Activated CD4-positive, alpha-beta memory T cell treated with anti-CD3 and anti-CD28 coated beads for 36 hours (primary cell): ENCODE results near the gene SDK1. TPM values are rescaled to one million over a fixed set of nuclear protein-coding genes. Genes with fewer than 3 reads are reported as not detected.

Experiments used
- CTCF ChIA-PET: fragments of 350-600 bp; sonication (Branson Sonifier 250); formaldehyde crosslinking; loops from one replicate; lab custom pipeline; 2021; ENCODE audit warnings: antibody characterized with exemption, inconsistent platforms; lab: Charles Lee
- POLR2A ChIA-PET: fragments of 350-600 bp; sonication (Branson Sonifier 250); formaldehyde crosslinking; loops from one replicate; lab custom pipeline; 2021; ENCODE audit warnings: antibody characterized with exemption; lab: Charles Lee
- DNase-seq: peaks from one replicate; pipeline ENCODE4 v3.0.0-alpha.2; 2020
- H3K27ac Mint-ChIP-seq: one replicate; pipeline ENCODE4 v1.8.0; 2021; ENCODE audit warnings: mixed read lengths
- H3K27me3 Mint-ChIP-seq: one replicate; pipeline ENCODE4 v1.8.0; 2021; ENCODE audit warnings: mixed read lengths
- H3K36me3 Mint-ChIP-seq: one replicate; pipeline ENCODE4 v1.8.0; 2021; ENCODE audit warnings: mixed read lengths
- H3K4me1 Mint-ChIP-seq: one replicate; pipeline ENCODE4 v1.8.0; 2021; ENCODE audit warnings: low read depth, mixed read lengths
- H3K4me3 Mint-ChIP-seq: one replicate; pipeline ENCODE4 v1.8.0; 2021; ENCODE audit warnings: mild to moderate bottlenecking, mixed read lengths
- H3K9me3 Mint-ChIP-seq: one replicate; pipeline ENCODE4 v1.8.0; 2021; ENCODE audit warnings: mixed read lengths
- intact Hi-C: fragments of 100-400 bp; cut with micrococcal nuclease; formaldehyde crosslinking; loops from one replicate; pipeline ENCODE4 v1.15.1; 2023
- total RNA-seq, 2 experiments: library from RNA; stranded (reverse); gene quantifications; one replicate each; pipeline ENCODE4 v1.2.3, GENCODE V29; 2021

Gene SDK1
- total RNA-seq, 2 experiments from 2014 or later = 0.14 to 0.24 TPM

- intact Hi-C loops = no loop called here
- no peak for DNase-seq
- Mint-ChIP-seq H3K27ac (no peak overlapping the region), H3K9me3 (no peaks in the 10 kb centered on the region), H3K27me3 (peaks cover 9% of the 10 kb centered on the region), H3K4me1 (no peaks in the 10 kb centered on the region), H3K36me3 (no peaks in the 10 kb centered on the region), H3K4me3 (no peak overlapping the region)
- POLR2A ChIA-PET = no interaction called here
- CTCF ChIA-PET = no interaction called here
These were observed 579.4 kb downstream of the SDK1 start for GRCh38 chr7:3880228-3880987.

DNA sequence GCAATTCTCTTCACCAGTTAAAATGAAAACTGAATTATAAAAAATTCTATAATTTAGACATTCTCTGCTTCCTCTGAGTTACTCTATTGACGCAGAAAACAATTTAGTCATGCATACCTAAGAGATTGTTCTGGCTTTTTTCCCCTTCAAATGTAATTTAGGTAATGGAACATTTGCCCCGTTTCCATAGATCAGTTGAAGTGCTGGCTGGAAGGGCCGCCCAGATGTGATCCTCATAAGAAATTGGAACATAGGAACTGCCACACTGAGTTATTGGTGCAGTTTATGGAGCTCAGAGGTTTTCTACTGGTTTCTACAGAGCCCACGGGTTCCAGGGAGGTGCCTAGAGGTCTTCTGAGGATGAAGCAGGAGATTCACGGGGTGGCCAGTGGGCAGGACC lies 581.7 kb downstream of the SDK1 start:
- Mint-ChIP-seq H3K9me3 (no peaks in the 10 kb centered on the region), H3K27ac (no peak overlapping the region), H3K36me3 (no peaks in the 10 kb centered on the region), H3K4me1 (no peaks in the 10 kb centered on the region), H3K4me3 (no peak overlapping the region), H3K27me3 (peaks cover 7% of the 10 kb centered on the region)
- intact Hi-C loops = no loop called here
- ChIA-PET CTCF (no interaction called here), POLR2A (no interaction called here)
- DNase-seq = no peak

DNA sequence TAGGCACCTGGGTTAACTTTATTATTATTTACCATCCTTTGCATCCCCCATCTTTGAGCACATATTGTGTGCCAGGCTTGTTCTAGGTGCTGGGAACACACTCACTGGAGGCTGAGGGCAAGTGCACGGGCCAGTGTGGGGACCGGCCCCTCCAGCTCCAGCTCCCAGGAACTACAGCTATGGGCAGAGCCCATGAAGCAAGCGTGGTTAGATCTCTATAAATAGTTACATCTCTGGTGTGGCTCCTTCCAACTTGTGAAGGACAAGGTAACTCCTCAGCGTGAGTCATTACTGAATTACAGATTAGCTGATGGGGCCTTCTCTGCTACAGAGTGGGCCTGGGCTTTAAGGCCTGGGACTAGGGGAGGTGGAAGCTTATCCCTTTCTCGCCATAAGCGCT lies 583.5 kb downstream of the SDK1 start:
- ChIA-PET CTCF (no interaction called here), POLR2A (no interaction called here)
- Mint-ChIP-seq H3K9me3 (no peaks in the 10 kb centered on the region), H3K36me3 (no peaks in the 10 kb centered on the region), H3K27ac (no peak overlapping the region), H3K4me3 (no peak overlapping the region), H3K27me3 (peaks cover 8% of the 10 kb centered on the region), H3K4me1 (no peaks in the 10 kb centered on the region)
- intact Hi-C loops = no loop called here
- DNase-seq = no peak

- no peaks in the 10 kb centered on the region for H3K4me1 Mint-ChIP-seq
- POLR2A ChIA-PET = no interaction called here
- no peak for DNase-seq
- intact Hi-C loops = no loop called here
- H3K27ac Mint-ChIP-seq = no peak overlapping the region
- H3K4me3 Mint-ChIP-seq = no peak overlapping the region
- CTCF ChIA-PET = no interaction called here
- no peaks in the 10 kb centered on the region for H3K9me3 Mint-ChIP-seq
- H3K36me3 Mint-ChIP-seq = no peaks in the 10 kb centered on the region
- peaks cover 3% of the 10 kb centered on the region for H3K27me3 Mint-ChIP-seq
These were observed 586.1 kb downstream of the SDK1 start for GRCh38 chr7:3887096-3887690.

DNA sequence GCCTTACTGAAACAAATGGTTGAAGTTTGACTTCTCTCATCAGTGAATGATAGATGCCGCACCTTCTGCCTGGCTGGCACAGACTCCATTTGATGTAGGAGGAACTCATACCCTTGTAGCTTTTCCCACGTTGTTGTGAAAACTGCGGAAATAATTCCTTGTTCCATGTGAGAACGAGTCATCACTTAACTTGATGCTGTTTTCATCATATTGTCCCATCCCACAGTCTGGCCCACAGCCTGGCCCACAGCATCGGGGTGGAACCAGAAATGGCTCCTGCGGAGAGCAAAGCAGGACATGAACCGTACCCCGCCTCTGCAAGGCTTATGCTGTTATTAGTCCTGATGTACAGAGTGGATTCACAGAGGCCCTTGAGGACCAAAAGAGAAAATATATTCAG lies 587.0 kb downstream of the SDK1 start:
- no peaks in the 10 kb centered on the region for H3K9me3 Mint-ChIP-seq
- H3K27me3 Mint-ChIP-seq = peaks cover 3% of the 10 kb centered on the region
- CTCF ChIA-PET = no interaction called here
- no peaks in the 10 kb centered on the region for H3K4me1 Mint-ChIP-seq
- no peak for DNase-seq
- H3K4me3 Mint-ChIP-seq = no peak overlapping the region
- H3K27ac Mint-ChIP-seq = no peak overlapping the region
- POLR2A ChIA-PET = no interaction called here
- intact Hi-C loops = no loop called here
- no peaks in the 10 kb centered on the region for H3K36me3 Mint-ChIP-seq

- Mint-ChIP-seq H3K9me3 (no peaks in the 10 kb centered on the region), H3K27me3 (peaks cover 5% of the 10 kb centered on the region), H3K4me3 (no peak overlapping the region), H3K4me1 (no peaks in the 10 kb centered on the region), H3K36me3 (no peaks in the 10 kb centered on the region), H3K27ac (no peak overlapping the region)
- no peak for DNase-seq
- intact Hi-C loops = no loop called here
- CTCF ChIA-PET = no interaction called here
- POLR2A ChIA-PET = no interaction called here
These were observed 591.1 kb downstream of the SDK1 start for GRCh38 chr7:3892157-3892556.

DNA sequence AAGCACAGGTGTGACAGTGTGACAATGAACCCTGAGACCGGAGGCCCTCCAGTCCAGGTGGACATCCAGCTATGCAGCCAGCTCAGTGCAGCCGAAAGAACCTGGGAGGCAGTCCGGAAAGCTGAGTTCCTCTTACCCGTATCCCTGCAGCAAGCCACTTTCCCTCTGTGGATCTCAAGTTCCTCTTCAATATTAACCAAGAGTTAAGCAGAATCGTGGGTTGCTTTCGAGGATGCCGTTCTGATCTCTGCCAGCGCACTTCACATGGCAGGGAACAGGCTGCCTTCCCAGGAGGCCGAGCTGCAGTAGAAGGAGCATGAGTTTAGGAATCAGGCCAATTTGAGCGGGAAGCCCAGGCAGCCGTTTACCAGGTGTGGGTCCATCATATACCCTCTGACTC lies 591.6 kb downstream of the SDK1 start:
- POLR2A ChIA-PET = no interaction called here
- no peaks in the 10 kb centered on the region for H3K36me3 Mint-ChIP-seq
- no peaks in the 10 kb centered on the region for H3K4me1 Mint-ChIP-seq
- peaks cover 5% of the 10 kb centered on the region for H3K27me3 Mint-ChIP-seq
- no peaks in the 10 kb centered on the region for H3K9me3 Mint-ChIP-seq
- DNase-seq = no peak
- H3K27ac Mint-ChIP-seq = no peak overlapping the region
- no peak overlapping the region for H3K4me3 Mint-ChIP-seq
- intact Hi-C loops = no loop called here
- CTCF ChIA-PET = no interaction called here

- Mint-ChIP-seq H3K27me3 (peaks cover 5% of the 10 kb centered on the region), H3K27ac (no peak overlapping the region), H3K4me3 (no peak overlapping the region), H3K9me3 (no peaks in the 10 kb centered on the region), H3K4me1 (no peaks in the 10 kb centered on the region), H3K36me3 (no peaks in the 10 kb centered on the region)
- POLR2A ChIA-PET = no interaction called here
- no peak for DNase-seq
- CTCF ChIA-PET = no interaction called here
- intact Hi-C loops = no loop called here
These were observed 592.2 kb downstream of the SDK1 start for GRCh38 chr7:3893151-3893788.

GRCh38 chr7:3893789-3894153 lies 592.7 kb downstream of the SDK1 start:
- CTCF ChIA-PET = interaction anchor here (0.9 kb wide), 1 partner anchor 593 kb away, joined by 3 read pairs; the partner anchor contains the start of gene SDK1
- no peak for DNase-seq

GRCh38 chr7:3895341-3896116 lies 594.5 kb downstream of the SDK1 start:
- Mint-ChIP-seq H3K27ac (no peak overlapping the region), H3K4me3 (no peak overlapping the region), H3K36me3 (no peaks in the 10 kb centered on the region), H3K27me3 (peaks cover 4% of the 10 kb centered on the region), H3K9me3 (no peaks in the 10 kb centered on the region), H3K4me1 (no peaks in the 10 kb centered on the region)
- POLR2A ChIA-PET = no interaction called here
- CTCF ChIA-PET = interaction anchor here (1.0 to 1.4 kb wide), 2 partner anchors 594 to 1030 kb away, joined by 4 to 7 read pairs; partner anchors contain the start of gene SDK1
- DNase-seq = no peak
- intact Hi-C loops = loop anchor here (5.0 kb wide), 1 partner anchor 1028 kb away; no protein-coding TSS in a partner anchor

More at GRCh38 chr7:3893789-3894153, 592.7 kb downstream of the SDK1 start:
- POLR2A ChIA-PET = no interaction called here
- H3K27me3 Mint-ChIP-seq = peaks cover 5% of the 10 kb centered on the region
- H3K4me3 Mint-ChIP-seq = no peak overlapping the region
- H3K9me3 Mint-ChIP-seq = no peaks in the 10 kb centered on the region
- intact Hi-C loops = no loop called here
- H3K4me1 Mint-ChIP-seq = no peaks in the 10 kb centered on the region
- H3K27ac Mint-ChIP-seq = no peak overlapping the region
- H3K36me3 Mint-ChIP-seq = no peaks in the 10 kb centered on the region

- H3K4me3 Mint-ChIP-seq = no peak overlapping the region
- H3K9me3 Mint-ChIP-seq = no peaks in the 10 kb centered on the region
- intact Hi-C loops = loop anchor here (5.0 kb wide), 1 partner anchor 1029 kb away; no protein-coding TSS in a partner anchor
- H3K36me3 Mint-ChIP-seq = no peaks in the 10 kb centered on the region
- H3K4me1 Mint-ChIP-seq = no peaks in the 10 kb centered on the region
- DNase-seq = no peak
- peaks cover 4% of the 10 kb centered on the region for H3K27me3 Mint-ChIP-seq
- ChIA-PET POLR2A (no interaction called here), CTCF (interaction anchor here (0.7 to 1.4 kb wide), 4 partner anchors 12 to 1031 kb away, joined by 3 to 7 read pairs (median 4); partner anchors contain the start of gene SDK1)
- H3K27ac Mint-ChIP-seq = no peak overlapping the region
These were observed 595.2 kb downstream of the SDK1 start for GRCh38 chr7:3896169-3896765.
